Panc1 (cell line): ENCODE results near the gene TMA7. TPM values are rescaled to one million over a fixed set of nuclear protein-coding genes. Genes with fewer than 3 reads are reported as not detected.
A peak's percentile ranks its signal among the peaks of the same experiment; 100 is the strongest.

Source experiments
- ATAC-seq: fragments of 200-7000 bp; cut with Tn5 transposase; 2 replicates; pipeline ENCODE4 v1.9.1; 2020; ENCODE audit warnings: mild to moderate bottlenecking, moderate library complexity
- BruUV-seq: library from RNA; stranded (reverse); fragments of 400-500 nt; replicated peaks from 2 replicates; lab custom pipeline; 2021; lab: Mats Ljungman, UMichigan
- CTCF ChIA-PET: fragments of 300-600 bp; sonication (Branson Sonifier 250); formaldehyde crosslinking; loops from one replicate; lab custom pipeline; 2022; ENCODE audit warnings: antibody characterized with exemption; lab: Charles Lee
- POLR2A ChIA-PET: fragments of 300-600 bp; sonication (Branson Sonifier 250); formaldehyde crosslinking; loops from one replicate; lab custom pipeline; 2022; ENCODE audit warnings: antibody characterized with exemption; lab: Charles Lee
- DNase-seq: peaks from one replicate; pipeline ENCODE4 v3.0.0-alpha.2; 2010; ENCODE audit warnings: low read depth, low spot score
- H3K27ac ChIP-seq: 2 replicates; pipeline ENCODE4 v1.5.1; 2011; ENCODE audit warnings: mild to moderate bottlenecking, low read length, inconsistent platforms
- H3K27me3 ChIP-seq: fragments of 200-500 bp; sonication (Bioruptor generic); 2 replicates; pipeline ENCODE4 v1.6.0; 2014; ENCODE audit warnings: low read length, inconsistent platforms; ENCODE audit not compliant: control insufficient read depth, insufficient read depth
- H3K36me3 ChIP-seq: fragments of 200-500 bp; sonication (Bioruptor generic); 2 replicates; pipeline ENCODE4 v1.5.1; 2014; ENCODE audit warnings: inconsistent platforms, mild to moderate bottlenecking, low read length, moderate library complexity; ENCODE audit not compliant: control insufficient read depth, insufficient read depth
- H3K4me1 ChIP-seq: 2 replicates; pipeline ENCODE4 v1.5.1; 2011; ENCODE audit warnings: inconsistent platforms, mild to moderate bottlenecking, low read length, moderate library complexity; ENCODE audit not compliant: control insufficient read depth, insufficient read depth
- H3K4me3 ChIP-seq, 2 experiments: 2 replicates each; pipeline ENCODE4 v1.5.1; 2011 to 2012; ENCODE audit warnings: low read depth in 2 of 2, low read length in 2 of 2, mild to moderate bottlenecking in 2 of 2, inconsistent platforms in 1 of 2, moderate library complexity in 1 of 2
- H3K9me3 ChIP-seq: fragments of 200-500 bp; sonication (Bioruptor generic); 2 replicates; pipeline ENCODE4 v1.5.1; 2014; ENCODE audit warnings: low read depth, mild to moderate bottlenecking, inconsistent platforms, low read length, moderate library complexity; ENCODE audit not compliant: control insufficient read depth, insufficient read depth
- CTCF ChIP-seq: fragments of 450-650 bp; IDR thresholded peaks from 2 replicates; pipeline ENCODE4 v1.5.1; 2017; ENCODE audit warnings: mild to moderate bottlenecking
- POLR2AphosphoS5 ChIP-seq: IDR thresholded peaks from 2 replicates; pipeline ENCODE4 v1.6.1; 2012; ENCODE audit warnings: mild to moderate bottlenecking, low read depth, low read length, moderate library complexity
- REST ChIP-seq, 2 experiments: IDR thresholded peaks; 2 replicates each; pipeline ENCODE4 v1.6.1; 2011 to 2012; ENCODE audit warnings: low read depth in 2 of 2, control low read depth in 1 of 2, low read length in 1 of 2, mild to moderate bottlenecking in 1 of 2, moderate library complexity in 1 of 2; ENCODE audit not compliant: insufficient read depth in 1 of 2
- SIN3A ChIP-seq: IDR thresholded peaks from 2 replicates; pipeline ENCODE4 v1.6.1; 2012; ENCODE audit warnings: low read depth, mild to moderate bottlenecking, low read length, moderate library complexity, borderline replicate concordance; ENCODE audit not compliant: insufficient read depth
- TCF7L2 ChIP-seq: IDR thresholded peaks from 2 replicates; pipeline ENCODE4 v1.6.1; 2011; ENCODE audit warnings: mild to moderate bottlenecking, low read depth, low read length, inconsistent platforms
- in situ Hi-C: cut with HindIII; loops from 2 replicates; pipeline ENCODE4 v1.10.0; 2016; ENCODE audit warnings: low sequenced_read_pairs, low pct_unique_long_range_greater_than_20kb
- intact Hi-C: fragments of 100-400 bp; cut with micrococcal nuclease; formaldehyde crosslinking; loops from one replicate; pipeline ENCODE4 v1.10.0; 2022; ENCODE audit not compliant: unreplicated experiment
- total RNA-seq: library from RNA; stranded (reverse); gene quantifications from one replicate; pipeline ENCODE4 v1.2.1, GENCODE V29; 2021; ENCODE audit not compliant: unreplicated experiment

TMA7 gene
- total RNA-seq, 1 experiment from 2014 or later: 175 TPM

GRCh38 chr3:48440590-48440958 lies 517 bp downstream of the TMA7 start:
- Histone ChIP-seq H3K27me3 (no peaks in the 10 kb centered on the region), H3K36me3 (peaks cover 4% of the 10 kb centered on the region; the same call in 1 of the 2 replicates), H3K27ac (peak overlapping the region; percentile 89), H3K9me3 (no peaks in the 10 kb centered on the region), H3K4me3 (peak overlapping the region; percentile 91 to 94), H3K4me1 (peaks cover 5% of the 10 kb centered on the region; the same call in 1 of the 2 replicates)
- ChIA-PET CTCF (interaction anchor here (1.7 kb wide), 1 partner anchor 40 kb away, joined by 4 read pairs; no protein-coding TSS in a partner anchor), POLR2A (no interaction called here)
- DNase-seq (no peak), ATAC-seq (peak; percentile 3; the same call in 1 of the 2 replicates)
- TSS peak; percentile 93 for BruUV-seq
- in situ Hi-C loops (no loop called here), intact Hi-C loops (no loop called here)
- TF ChIP-seq REST (IDR thresholded peaks at IDR 0.05; ENCODE audit: insufficient read depth in 1 of 2, low read depth in 2 of 2, low read length in 1 of 2) (no peak), TCF7L2 (no peak), CTCF (no peak), SIN3A (no peak), POLR2AphosphoS5 (no peak)

- POLR2A ChIA-PET: no interaction called here
- Histone ChIP-seq H3K4me1 (peaks cover 8% of the 10 kb centered on the region), H3K27ac (no peak overlapping the region), H3K36me3 (peaks cover 6% of the 10 kb centered on the region; the same call in 1 of the 2 replicates), H3K9me3 (no peaks in the 10 kb centered on the region), H3K27me3 (no peaks in the 10 kb centered on the region), H3K4me3 (peak overlapping the region in 1 of 2 experiments; percentile 91; a peak in 2 of 4 replicates)
- DNase-seq (no peak), ATAC-seq (no peak)
- BruUV-seq: no TSS peak
- in situ Hi-C loops: no loop called here
- CTCF ChIA-PET: no interaction called here
- TF ChIP-seq REST (IDR thresholded peaks at IDR 0.05; ENCODE audit: insufficient read depth in 1 of 2, low read depth in 2 of 2, low read length in 1 of 2) (no peak), SIN3A (no peak), POLR2AphosphoS5 (no peak), CTCF (no peak), TCF7L2 (no peak)
- intact Hi-C loops: no loop called here
Observed at GRCh38 chr3:48441940-48442339, 1.9 kb downstream of the TMA7 start.
